ENCODE results near the gene PTPN13. TPM values are rescaled to one million over a fixed set of nuclear protein-coding genes. Genes with fewer than 3 reads are reported as not detected.

The PTPN13 gene
- total and polyA plus RNA-seq, 2 donors = 8.9 to 10.0 TPM

DNA sequence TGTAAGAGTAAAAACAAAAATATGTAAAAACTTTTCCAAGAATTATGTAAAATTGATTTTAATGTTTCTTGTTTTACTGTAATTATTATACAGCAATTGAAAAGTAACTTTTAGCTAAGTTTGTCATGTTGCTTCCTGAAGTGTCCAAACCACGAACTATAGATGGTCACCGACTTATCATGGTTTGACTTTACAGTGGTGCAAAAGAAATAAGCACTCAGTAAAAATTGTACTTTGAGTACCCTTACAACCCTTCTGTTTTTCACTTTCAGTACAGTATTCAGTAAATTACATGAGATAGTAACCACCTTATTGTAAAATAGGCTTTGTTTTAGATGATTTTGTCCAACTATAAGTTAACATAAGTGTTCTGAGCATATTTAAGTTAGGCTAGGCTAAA lies 161.3 kb downstream of the PTPN13 start:
- no peak overlapping the region for H3K4me3 ChIP-seq (ENCODE audit: low read length in 2 of 2)
- DNase-seq (ENCODE audit: low read depth in 6 of 9, low spot score in 9 of 9) = no peak
- no peaks in the 10 kb centered on the region for H3K4me1 ChIP-seq (ENCODE audit: control insufficient read depth in 2 of 2, insufficient read depth in 2 of 2, low read length in 2 of 2)
- 61% methylated on average over 2 of the region's 2 CpGs for WGBS
- no peaks in the 10 kb centered on the region for H3K36me3 ChIP-seq (ENCODE audit: control insufficient read depth in 2 of 2, insufficient read depth in 2 of 2, low read length in 1 of 2)
- H3K27ac ChIP-seq (ENCODE audit: low read depth in 1 of 2, low read length in 1 of 2) = no peak overlapping the region
- no peaks in the 10 kb centered on the region for H3K27me3 ChIP-seq (ENCODE audit: control insufficient read depth in 2 of 2, insufficient read depth in 1 of 2, low read length in 1 of 2)
- H3K9me3 ChIP-seq (ENCODE audit: control insufficient read depth in 2 of 2, insufficient read depth in 1 of 2, low read length in 1 of 2) = no peaks in the 10 kb centered on the region

GRCh38 chr4:86757468-86757867 lies 163.4 kb downstream of the PTPN13 start:
- H3K36me3 ChIP-seq (ENCODE audit: control insufficient read depth in 2 of 2, insufficient read depth in 2 of 2, low read length in 1 of 2) = no peaks in the 10 kb centered on the region
- 94% methylated on average over 3 of the region's 3 CpGs for WGBS
- no peaks in the 10 kb centered on the region for H3K9me3 ChIP-seq (ENCODE audit: control insufficient read depth in 2 of 2, insufficient read depth in 1 of 2, low read length in 1 of 2)
- DNase-seq (ENCODE audit: low read depth in 6 of 9, low spot score in 9 of 9) = no peak
- H3K27me3 ChIP-seq (ENCODE audit: control insufficient read depth in 2 of 2, insufficient read depth in 1 of 2, low read length in 1 of 2) = no peaks in the 10 kb centered on the region
- no peak overlapping the region for H3K4me3 ChIP-seq (ENCODE audit: low read length in 2 of 2)
- no peaks in the 10 kb centered on the region for H3K4me1 ChIP-seq (ENCODE audit: control insufficient read depth in 2 of 2, insufficient read depth in 2 of 2, low read length in 2 of 2)
- H3K27ac ChIP-seq (ENCODE audit: low read depth in 1 of 2, low read length in 1 of 2) = no peak overlapping the region

- H3K36me3 ChIP-seq (ENCODE audit: control insufficient read depth in 2 of 2, insufficient read depth in 2 of 2, low read length in 1 of 2) = no peaks in the 10 kb centered on the region
- no peak overlapping the region for H3K27ac ChIP-seq (ENCODE audit: low read depth in 1 of 2, low read length in 1 of 2)
- H3K27me3 ChIP-seq (ENCODE audit: control insufficient read depth in 2 of 2, insufficient read depth in 1 of 2, low read length in 1 of 2) = no peaks in the 10 kb centered on the region
- H3K4me1 ChIP-seq (ENCODE audit: control insufficient read depth in 2 of 2, insufficient read depth in 2 of 2, low read length in 2 of 2) = no peaks in the 10 kb centered on the region
- no peak for DNase-seq (ENCODE audit: low read depth in 6 of 9, low spot score in 9 of 9)
- H3K9me3 ChIP-seq (ENCODE audit: control insufficient read depth in 2 of 2, insufficient read depth in 1 of 2, low read length in 1 of 2) = no peaks in the 10 kb centered on the region
- H3K4me3 ChIP-seq (ENCODE audit: low read length in 2 of 2) = no peak overlapping the region
- 96% methylated on average over 3 of the region's 3 CpGs for WGBS
Observed at GRCh38 chr4:86759298-86759697, 165.2 kb downstream of the PTPN13 start.

- 99% methylated on average over 5 of the region's 5 CpGs for WGBS
- no peaks in the 10 kb centered on the region for H3K36me3 ChIP-seq (ENCODE audit: control insufficient read depth in 2 of 2, insufficient read depth in 2 of 2, low read length in 1 of 2)
Observed at GRCh38 chr4:86762649-86763048, 168.5 kb downstream of the PTPN13 start.

DNA sequence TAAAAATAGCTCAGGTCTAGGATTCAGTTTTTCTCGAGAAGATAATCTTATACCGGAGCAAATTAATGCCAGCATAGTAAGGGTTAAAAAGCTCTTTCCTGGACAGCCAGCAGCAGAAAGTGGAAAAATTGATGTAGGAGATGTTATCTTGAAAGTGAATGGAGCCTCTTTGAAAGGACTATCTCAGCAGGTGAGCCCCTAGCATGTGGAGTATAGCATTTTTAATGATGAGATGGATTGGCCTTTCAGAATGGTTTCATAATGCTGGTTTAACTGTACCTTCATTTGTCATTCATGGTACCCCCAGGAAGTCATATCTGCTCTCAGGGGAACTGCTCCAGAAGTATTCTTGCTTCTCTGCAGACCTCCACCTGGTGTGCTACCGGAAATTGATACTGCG lies 175.7 kb downstream of the PTPN13 start:
- Histone ChIP-seq H3K27ac (ENCODE audit: low read depth in 1 of 2, low read length in 1 of 2) (no peak overlapping the region), H3K4me3 (ENCODE audit: low read length in 2 of 2) (no peak overlapping the region), H3K36me3 (ENCODE audit: control insufficient read depth in 2 of 2, insufficient read depth in 2 of 2, low read length in 1 of 2) (no peaks in the 10 kb centered on the region), H3K4me1 (ENCODE audit: control insufficient read depth in 2 of 2, insufficient read depth in 2 of 2, low read length in 2 of 2) (no peaks in the 10 kb centered on the region), H3K27me3 (ENCODE audit: control insufficient read depth in 2 of 2, insufficient read depth in 1 of 2, low read length in 1 of 2) (no peaks in the 10 kb centered on the region), H3K9me3 (ENCODE audit: control insufficient read depth in 2 of 2, insufficient read depth in 1 of 2, low read length in 1 of 2) (no peaks in the 10 kb centered on the region)
- DNase-seq (ENCODE audit: low read depth in 6 of 9, low spot score in 9 of 9) = no peak
- WGBS = 98% methylated on average over 4 of the region's 4 CpGs

More at GRCh38 chr4:86762649-86763048, 168.5 kb downstream of the PTPN13 start:
- DNase-seq (ENCODE audit: low read depth in 6 of 9, low spot score in 9 of 9) = no peak
- Histone ChIP-seq H3K4me3 (ENCODE audit: low read length in 2 of 2) (no peak overlapping the region), H3K27ac (ENCODE audit: low read depth in 1 of 2, low read length in 1 of 2) (no peak overlapping the region), H3K4me1 (ENCODE audit: control insufficient read depth in 2 of 2, insufficient read depth in 2 of 2, low read length in 2 of 2) (no peaks in the 10 kb centered on the region), H3K27me3 (ENCODE audit: control insufficient read depth in 2 of 2, insufficient read depth in 1 of 2, low read length in 1 of 2) (no peaks in the 10 kb centered on the region), H3K9me3 (ENCODE audit: control insufficient read depth in 2 of 2, insufficient read depth in 1 of 2, low read length in 1 of 2) (no peaks in the 10 kb centered on the region)

GRCh38 chr4:86771141-86771540 lies 177.0 kb downstream of the PTPN13 start:
- Histone ChIP-seq H3K4me1 (ENCODE audit: control insufficient read depth in 2 of 2, insufficient read depth in 2 of 2, low read length in 2 of 2) (no peaks in the 10 kb centered on the region), H3K36me3 (ENCODE audit: control insufficient read depth in 2 of 2, insufficient read depth in 2 of 2, low read length in 1 of 2) (no peaks in the 10 kb centered on the region), H3K27me3 (ENCODE audit: control insufficient read depth in 2 of 2, insufficient read depth in 1 of 2, low read length in 1 of 2) (no peaks in the 10 kb centered on the region), H3K9me3 (ENCODE audit: control insufficient read depth in 2 of 2, insufficient read depth in 1 of 2, low read length in 1 of 2) (no peaks in the 10 kb centered on the region), H3K27ac (ENCODE audit: low read depth in 1 of 2, low read length in 1 of 2) (no peak overlapping the region), H3K4me3 (ENCODE audit: low read length in 2 of 2) (no peak overlapping the region)
- 89% methylated on average over 1 of the region's 1 CpG for WGBS
- no peak for DNase-seq (ENCODE audit: low read depth in 6 of 9, low spot score in 9 of 9)

DNA sequence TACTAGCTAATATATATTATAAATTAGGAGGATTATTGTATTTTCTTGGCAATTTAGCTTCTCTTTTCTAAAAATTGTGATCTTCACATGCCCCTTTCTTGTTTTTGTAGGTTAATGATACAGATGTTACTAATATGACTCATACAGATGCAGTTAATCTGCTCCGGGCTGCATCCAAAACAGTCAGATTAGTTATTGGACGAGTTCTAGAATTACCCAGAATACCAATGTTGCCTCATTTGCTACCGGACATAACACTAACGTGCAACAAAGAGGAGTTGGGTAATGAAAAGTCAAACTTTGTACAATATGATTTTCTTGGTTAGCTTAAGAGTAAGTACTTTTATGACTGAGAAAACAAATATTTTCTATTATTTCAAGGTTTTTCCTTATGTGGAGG lies 180.9 kb downstream of the PTPN13 start:
- H3K36me3 ChIP-seq (ENCODE audit: control insufficient read depth in 2 of 2, insufficient read depth in 2 of 2, low read length in 1 of 2) = no peaks in the 10 kb centered on the region
- WGBS = 82% methylated on average over 4 of the region's 4 CpGs

GRCh38 chr4:86778175-86778574 lies 184.1 kb downstream of the PTPN13 start:
- no peaks in the 10 kb centered on the region for H3K27me3 ChIP-seq (ENCODE audit: control insufficient read depth in 2 of 2, insufficient read depth in 1 of 2, low read length in 1 of 2)
- 96% methylated on average over 4 of the region's 4 CpGs for WGBS
- no peaks in the 10 kb centered on the region for H3K9me3 ChIP-seq (ENCODE audit: control insufficient read depth in 2 of 2, insufficient read depth in 1 of 2, low read length in 1 of 2)
- H3K27ac ChIP-seq (ENCODE audit: low read depth in 1 of 2, low read length in 1 of 2) = no peak overlapping the region
- H3K36me3 ChIP-seq (ENCODE audit: control insufficient read depth in 2 of 2, insufficient read depth in 2 of 2, low read length in 1 of 2) = no peaks in the 10 kb centered on the region
- no peak overlapping the region for H3K4me3 ChIP-seq (ENCODE audit: low read length in 2 of 2)
- H3K4me1 ChIP-seq (ENCODE audit: control insufficient read depth in 2 of 2, insufficient read depth in 2 of 2, low read length in 2 of 2) = no peaks in the 10 kb centered on the region
- no peak for DNase-seq (ENCODE audit: low read depth in 6 of 9, low spot score in 9 of 9)

More for the DNA sequence above, 180.9 kb downstream of the PTPN13 start:
- Histone ChIP-seq H3K27me3 (ENCODE audit: control insufficient read depth in 2 of 2, insufficient read depth in 1 of 2, low read length in 1 of 2) (no peaks in the 10 kb centered on the region), H3K4me1 (ENCODE audit: control insufficient read depth in 2 of 2, insufficient read depth in 2 of 2, low read length in 2 of 2) (no peaks in the 10 kb centered on the region), H3K4me3 (ENCODE audit: low read length in 2 of 2) (no peak overlapping the region), H3K27ac (ENCODE audit: low read depth in 1 of 2, low read length in 1 of 2) (no peak overlapping the region), H3K9me3 (ENCODE audit: control insufficient read depth in 2 of 2, insufficient read depth in 1 of 2, low read length in 1 of 2) (no peaks in the 10 kb centered on the region)
- no peak for DNase-seq (ENCODE audit: low read depth in 6 of 9, low spot score in 9 of 9)

GRCh38 chr4:86788826-86789225 lies 194.7 kb downstream of the PTPN13 start:
- Histone ChIP-seq H3K4me1 (ENCODE audit: control insufficient read depth in 2 of 2, insufficient read depth in 2 of 2, low read length in 2 of 2) (no peaks in the 10 kb centered on the region), H3K27ac (ENCODE audit: low read depth in 1 of 2, low read length in 1 of 2) (no peak overlapping the region), H3K36me3 (ENCODE audit: control insufficient read depth in 2 of 2, insufficient read depth in 2 of 2, low read length in 1 of 2) (no peaks in the 10 kb centered on the region), H3K27me3 (ENCODE audit: control insufficient read depth in 2 of 2, insufficient read depth in 1 of 2, low read length in 1 of 2) (no peaks in the 10 kb centered on the region), H3K9me3 (ENCODE audit: control insufficient read depth in 2 of 2, insufficient read depth in 1 of 2, low read length in 1 of 2) (peaks cover 0 to 6% of the 10 kb centered on the region in 2 donors), H3K4me3 (ENCODE audit: low read length in 2 of 2) (no peak overlapping the region)
- 67% methylated on average over 2 of the region's 2 CpGs for WGBS
- DNase-seq (ENCODE audit: low read depth in 6 of 9, low spot score in 9 of 9) = no peak

GRCh38 chr4:86791126-86791525 lies 197.0 kb downstream of the PTPN13 start:
- WGBS = 96% methylated on average over 8 of the region's 8 CpGs
- H3K9me3 ChIP-seq (ENCODE audit: control insufficient read depth in 2 of 2, insufficient read depth in 1 of 2, low read length in 1 of 2) = peaks cover 0 to 6% of the 10 kb centered on the region in 2 donors
- no peak overlapping the region for H3K4me3 ChIP-seq (ENCODE audit: low read length in 2 of 2)
- H3K36me3 ChIP-seq (ENCODE audit: control insufficient read depth in 2 of 2, insufficient read depth in 2 of 2, low read length in 1 of 2) = no peaks in the 10 kb centered on the region
- no peak overlapping the region for H3K27ac ChIP-seq (ENCODE audit: low read depth in 1 of 2, low read length in 1 of 2)
- no peak for DNase-seq (ENCODE audit: low read depth in 6 of 9, low spot score in 9 of 9)
- H3K27me3 ChIP-seq (ENCODE audit: control insufficient read depth in 2 of 2, insufficient read depth in 1 of 2, low read length in 1 of 2) = no peaks in the 10 kb centered on the region
- no peaks in the 10 kb centered on the region for H3K4me1 ChIP-seq (ENCODE audit: control insufficient read depth in 2 of 2, insufficient read depth in 2 of 2, low read length in 2 of 2)

All from thymus (tissue), 11 donors.